Uterus (tissue), 2 donors: ENCODE results near the gene UPF2.

Experiments used
- CTCF ChIP-seq, 4 experiments: fragments of 200-600 bp in 2 of 4; fragments of 450-650 bp in 2 of 4; sonication (generic) in 2 of 4; IDR thresholded peaks; one replicate each; pipeline ENCODE4 v1.5.1; 2016 to 2019; ENCODE audit warnings: antibody characterized with exemption in 4 of 4, mild to moderate bottlenecking in 2 of 4, moderate library complexity in 1 of 4
- POLR2A ChIP-seq, 2 donors: fragments of 450-650 bp; IDR thresholded peaks; one replicate each; pipeline ENCODE4 v1.6.1; 2016; ENCODE audit warnings: antibody characterized with exemption in 2 of 2, mild to moderate bottlenecking in 1 of 2, moderate library complexity in 1 of 2

GRCh38 chr10:12020574-12020973 lies 22.0 kb downstream of the UPF2 start:
- no peak for TF ChIP-seq CTCF (IDR thresholded peaks at IDR 0.05)
- TF ChIP-seq POLR2A (IDR thresholded peaks at IDR 0.05), result no peak
